IPS-15b (cell line): ENCODE data around the gene FILIP1L.
"Not testable (repeated sequence)": the region's sequence is repeated elsewhere in the genome, so short reads cannot be mapped to it uniquely, and the experiment has no call there.

ENCODE experiments used
- H3K27me3 ChIP-seq: one replicate; pipeline ENCODE4 v1.6.1; 2013; ENCODE audit warnings: low read length; ENCODE audit not compliant: control insufficient read depth, insufficient read depth
- H3K36me3 ChIP-seq: one replicate; pipeline ENCODE4 v1.6.1; 2013; ENCODE audit warnings: low read length; ENCODE audit not compliant: control insufficient read depth, insufficient read depth
- H3K4me1 ChIP-seq: one replicate; pipeline ENCODE4 v1.6.1; 2013; ENCODE audit warnings: mild to moderate bottlenecking, low read length; ENCODE audit not compliant: control insufficient read depth, insufficient read depth
- H3K4me3 ChIP-seq: one replicate; pipeline ENCODE4 v1.5.1; 2013; ENCODE audit warnings: low read depth, low read length
- H3K9ac ChIP-seq: one replicate; pipeline ENCODE4 v1.6.1; 2013; ENCODE audit warnings: low read depth, mild to moderate bottlenecking, low read length
- H3K9me3 ChIP-seq: one replicate; pipeline ENCODE4 v1.6.1; 2013; ENCODE audit warnings: mild to moderate bottlenecking, low read length; ENCODE audit not compliant: control insufficient read depth, insufficient read depth

The FILIP1L gene

GRCh38 chr3:100069472-100069871 lies 44.8 kb downstream of the FILIP1L start:
- H3K9ac ChIP-seq: no peak overlapping the region
- H3K36me3 ChIP-seq: no peaks in the 10 kb centered on the region
- no peak overlapping the region for H3K4me3 ChIP-seq
- peaks cover 16% of the 10 kb centered on the region for H3K4me1 ChIP-seq
- H3K27me3 ChIP-seq: no peaks in the 10 kb centered on the region
- H3K9me3 ChIP-seq: no peaks in the 10 kb centered on the region

GRCh38 chr3:100068826-100069225 lies 45.5 kb downstream of the FILIP1L start:
- Histone ChIP-seq H3K9me3 (no peaks in the 10 kb centered on the region), H3K9ac (no peak overlapping the region), H3K27me3 (no peaks in the 10 kb centered on the region), H3K36me3 (no peaks in the 10 kb centered on the region), H3K4me1 (peaks cover 12% of the 10 kb centered on the region), H3K4me3 (no peak overlapping the region)

- Histone ChIP-seq H3K4me3 (no peak overlapping the region), H3K27me3 (no peaks in the 10 kb centered on the region), H3K9ac (no peak overlapping the region), H3K36me3 (no peaks in the 10 kb centered on the region), H3K9me3 (no peaks in the 10 kb centered on the region), H3K4me1 (peaks cover 4% of the 10 kb centered on the region)
Measured at GRCh38 chr3:100067589-100067988, 46.7 kb downstream of the FILIP1L start.

GRCh38 chr3:100063929-100064461 lies 50.3 kb downstream of the FILIP1L start:
- H3K4me1 ChIP-seq: no peaks in the 10 kb centered on the region
- no peak overlapping the region for H3K9ac ChIP-seq
- no peaks in the 10 kb centered on the region for H3K9me3 ChIP-seq
- H3K4me3 ChIP-seq: no peak overlapping the region
- H3K27me3 ChIP-seq: no peaks in the 10 kb centered on the region
- H3K36me3 ChIP-seq: no peaks in the 10 kb centered on the region

GRCh38 chr3:100062665-100063064 lies 51.6 kb downstream of the FILIP1L start:
- Histone ChIP-seq H3K36me3 (no peaks in the 10 kb centered on the region), H3K9ac (no peak overlapping the region), H3K27me3 (no peaks in the 10 kb centered on the region), H3K4me1 (no peaks in the 10 kb centered on the region), H3K4me3 (no peak overlapping the region), H3K9me3 (no peaks in the 10 kb centered on the region)

- Histone ChIP-seq H3K9ac (no peak overlapping the region), H3K36me3 (no peaks in the 10 kb centered on the region), H3K4me3 (no peak overlapping the region), H3K4me1 (no peaks in the 10 kb centered on the region), H3K9me3 (no peaks in the 10 kb centered on the region), H3K27me3 (no peaks in the 10 kb centered on the region)
Measured at GRCh38 chr3:100060685-100061484, 53.4 kb downstream of the FILIP1L start.

GRCh38 chr3:100059472-100059871 lies 54.8 kb downstream of the FILIP1L start:
- Histone ChIP-seq H3K27me3 (no peaks in the 10 kb centered on the region), H3K9ac (no peak overlapping the region), H3K4me1 (no peaks in the 10 kb centered on the region), H3K36me3 (no peaks in the 10 kb centered on the region), H3K9me3 (no peaks in the 10 kb centered on the region), H3K4me3 (no peak overlapping the region)

GRCh38 chr3:100057716-100058575 lies 56.4 kb downstream of the FILIP1L start:
- Histone ChIP-seq H3K36me3 (no peaks in the 10 kb centered on the region), H3K9ac (no peak overlapping the region), H3K4me1 (no peaks in the 10 kb centered on the region), H3K4me3 (no peak overlapping the region), H3K27me3 (no peaks in the 10 kb centered on the region), H3K9me3 (no peaks in the 10 kb centered on the region)

GRCh38 chr3:100053951-100054620 lies 60.2 kb downstream of the FILIP1L start:
- Histone ChIP-seq H3K4me3 (no peak overlapping the region), H3K27me3 (no peaks in the 10 kb centered on the region), H3K36me3 (no peaks in the 10 kb centered on the region), H3K4me1 (no peaks in the 10 kb centered on the region), H3K9ac (no peak overlapping the region), H3K9me3 (no peaks in the 10 kb centered on the region)

- not testable (repeated sequence) for H3K4me1 ChIP-seq, H3K9ac ChIP-seq, H3K36me3 ChIP-seq, H3K9me3 ChIP-seq, H3K4me3 ChIP-seq, H3K27me3 ChIP-seq
Measured at GRCh38 chr3:100051513-100051912, 62.8 kb downstream of the FILIP1L start.

- Histone ChIP-seq H3K27me3 (no peaks in the 10 kb centered on the region), H3K4me1 (peaks cover 13% of the 10 kb centered on the region), H3K9ac (no peak overlapping the region), H3K9me3 (no peaks in the 10 kb centered on the region), H3K36me3 (no peaks in the 10 kb centered on the region), H3K4me3 (no peak overlapping the region)
Measured at GRCh38 chr3:100048248-100048647, 66.1 kb downstream of the FILIP1L start.
